Astrocyte (in vitro differentiated cells and primary cell): ENCODE results near the gene SCLT1. TPM values are rescaled to one million over a fixed set of nuclear protein-coding genes. Genes with fewer than 3 reads are reported as not detected.

Experiments used
- DNase-seq: peaks from one replicate; pipeline ENCODE4 v3.0.0-alpha.2; 2010; ENCODE audit warnings: low read depth
- FAIRE-seq: peaks from 2 replicates; lab custom pipeline; 2011; peaks lifted over from hg19 to GRCh38; lab: Jason Lieb, UNC
- H2AFZ ChIP-seq: 2 replicates; pipeline ENCODE4 v1.6.0; 2012; ENCODE audit warnings: low read depth, low read length, inconsistent platforms
- H3K27ac ChIP-seq: 2 replicates; pipeline ENCODE4 v1.5.1; 2011; ENCODE audit warnings: low read depth, low read length, inconsistent platforms
- H3K27me3 ChIP-seq: 2 replicates; pipeline ENCODE4 v1.6.0; 2011; ENCODE audit warnings: low read length, inconsistent platforms; ENCODE audit not compliant: insufficient read depth
- H3K36me3 ChIP-seq: 2 replicates; pipeline ENCODE4 v1.5.1; 2011; ENCODE audit warnings: low read length, inconsistent platforms; ENCODE audit not compliant: insufficient read depth
- H3K4me1 ChIP-seq: 2 replicates; pipeline ENCODE4 v1.5.1; 2011; ENCODE audit warnings: low read length, inconsistent platforms; ENCODE audit not compliant: insufficient read depth
- H3K4me2 ChIP-seq: 2 replicates; pipeline ENCODE4 v1.6.0; 2012; ENCODE audit warnings: low read length, inconsistent platforms
- H3K4me3 ChIP-seq: 2 replicates; pipeline ENCODE4 v1.5.1; 2011; ENCODE audit warnings: low read depth, mild to moderate bottlenecking, low read length, inconsistent platforms; ENCODE audit not compliant: insufficient read depth
- H3K79me2 ChIP-seq: 2 replicates; pipeline ENCODE4 v1.6.0; 2012; ENCODE audit warnings: mild to moderate bottlenecking, low read length, inconsistent platforms; ENCODE audit not compliant: insufficient read depth
- H3K9ac ChIP-seq: 2 replicates; pipeline ENCODE4 v1.6.0; 2012; ENCODE audit warnings: mild to moderate bottlenecking, low read length, inconsistent platforms
- H3K9me3 ChIP-seq: 2 replicates; pipeline ENCODE4 v1.5.1; 2012; ENCODE audit warnings: low read depth, mild to moderate bottlenecking, low read length, inconsistent platforms; ENCODE audit not compliant: insufficient read depth
- H4K20me1 ChIP-seq: 2 replicates; pipeline ENCODE4 v1.6.0; 2012; ENCODE audit warnings: low read length, inconsistent platforms; ENCODE audit not compliant: insufficient read depth
- H3K27ac Mint-ChIP-seq: one replicate; pipeline ENCODE4 v1.8.0; 2021; ENCODE audit warnings: mild to moderate bottlenecking, mixed read lengths; ENCODE audit not compliant: unreplicated experiment
- H3K27me3 Mint-ChIP-seq: one replicate; pipeline ENCODE4 v1.8.0; 2021; ENCODE audit warnings: low read depth, mixed read lengths; ENCODE audit not compliant: unreplicated experiment
- H3K36me3 Mint-ChIP-seq: one replicate; pipeline ENCODE4 v1.8.0; 2021; ENCODE audit warnings: low read depth, mixed read lengths; ENCODE audit not compliant: unreplicated experiment
- H3K4me1 Mint-ChIP-seq: one replicate; pipeline ENCODE4 v1.8.0; 2021; ENCODE audit warnings: low read depth, mixed read lengths; ENCODE audit not compliant: unreplicated experiment
- H3K4me3 Mint-ChIP-seq: one replicate; pipeline ENCODE4 v1.8.0; 2021; ENCODE audit warnings: mild to moderate bottlenecking, moderate library complexity, mixed read lengths; ENCODE audit not compliant: unreplicated experiment
- H3K9me3 Mint-ChIP-seq: one replicate; pipeline ENCODE4 v1.8.0; 2021; ENCODE audit warnings: mild to moderate bottlenecking, mixed read lengths; ENCODE audit not compliant: unreplicated experiment
- EZH2 ChIP-seq: IDR thresholded peaks from 2 replicates; pipeline ENCODE4 v1.6.1; 2012; ENCODE audit warnings: mild to moderate bottlenecking, low read length, inconsistent platforms; ENCODE audit not compliant: insufficient read depth
- total RNA-seq: library from RNA; stranded (reverse); gene quantifications from 2 replicates; pipeline ENCODE4 v1.2.1, GENCODE V29; 2021
- TF ChIP-seq, protein P1 (sequence below): IDR thresholded peaks from 2 replicates; pipeline ENCODE4 v1.5.1; 2011; ENCODE audit warnings: low read depth, mild to moderate bottlenecking, inconsistent platforms, low read length, moderate library complexity; ENCODE audit not compliant: insufficient read depth

Gene SCLT1
- total RNA-seq, 1 donor from 2014 or later = 11.3 TPM

DNA sequence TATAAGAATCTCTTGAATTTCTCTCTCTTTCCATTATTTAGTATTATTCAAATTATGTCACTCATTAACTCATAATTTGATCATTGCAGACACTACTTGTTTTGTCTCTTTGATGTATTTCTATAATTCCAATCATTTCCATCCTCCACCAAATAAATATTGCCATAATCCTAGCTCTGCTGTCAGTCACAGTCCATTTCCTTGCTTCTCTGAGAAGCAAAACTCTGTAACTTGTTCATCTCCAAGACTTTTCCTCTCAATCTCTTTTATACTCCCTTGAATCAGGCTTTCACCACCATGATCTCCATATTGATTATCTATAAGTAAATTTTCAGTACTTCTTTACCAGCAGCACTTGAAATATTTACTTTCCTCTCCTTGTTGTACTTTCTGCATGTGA lies 135.9 kb downstream of the SCLT1 start:
- H3K4me1 ChIP-seq = no peaks in the 10 kb centered on the region
- no peaks in the 10 kb centered on the region for H3K4me1 Mint-ChIP-seq
- H2AFZ ChIP-seq = no peak overlapping the region
- no peaks in the 10 kb centered on the region for H3K27me3 Mint-ChIP-seq
- DNase-seq = no peak
- no peaks in the 10 kb centered on the region for H4K20me1 ChIP-seq
- H3K79me2 ChIP-seq = no peaks in the 10 kb centered on the region
- H3K36me3 ChIP-seq = peaks cover 5% of the 10 kb centered on the region
- FAIRE-seq = no peak
- H3K9me3 Mint-ChIP-seq = no peaks in the 10 kb centered on the region
- TF ChIP-seq, protein P1, sequence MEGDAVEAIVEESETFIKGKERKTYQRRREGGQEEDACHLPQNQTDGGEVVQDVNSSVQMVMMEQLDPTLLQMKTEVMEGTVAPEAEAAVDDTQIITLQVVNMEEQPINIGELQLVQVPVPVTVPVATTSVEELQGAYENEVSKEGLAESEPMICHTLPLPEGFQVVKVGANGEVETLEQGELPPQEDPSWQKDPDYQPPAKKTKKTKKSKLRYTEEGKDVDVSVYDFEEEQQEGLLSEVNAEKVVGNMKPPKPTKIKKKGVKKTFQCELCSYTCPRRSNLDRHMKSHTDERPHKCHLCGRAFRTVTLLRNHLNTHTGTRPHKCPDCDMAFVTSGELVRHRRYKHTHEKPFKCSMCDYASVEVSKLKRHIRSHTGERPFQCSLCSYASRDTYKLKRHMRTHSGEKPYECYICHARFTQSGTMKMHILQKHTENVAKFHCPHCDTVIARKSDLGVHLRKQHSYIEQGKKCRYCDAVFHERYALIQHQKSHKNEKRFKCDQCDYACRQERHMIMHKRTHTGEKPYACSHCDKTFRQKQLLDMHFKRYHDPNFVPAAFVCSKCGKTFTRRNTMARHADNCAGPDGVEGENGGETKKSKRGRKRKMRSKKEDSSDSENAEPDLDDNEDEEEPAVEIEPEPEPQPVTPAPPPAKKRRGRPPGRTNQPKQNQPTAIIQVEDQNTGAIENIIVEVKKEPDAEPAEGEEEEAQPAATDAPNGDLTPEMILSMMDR = no peak
- no peak for TF ChIP-seq EZH2
- no peak overlapping the region for H3K4me2 ChIP-seq
- H3K36me3 Mint-ChIP-seq = no peaks in the 10 kb centered on the region
- H3K9me3 ChIP-seq = no peaks in the 10 kb centered on the region
- no peak overlapping the region for H3K4me3 ChIP-seq
- no peak overlapping the region for H3K9ac ChIP-seq
- H3K4me3 Mint-ChIP-seq = no peak overlapping the region
- H3K27ac Mint-ChIP-seq = no peak overlapping the region
- H3K27ac ChIP-seq = no peak overlapping the region
- H3K27me3 ChIP-seq = no peaks in the 10 kb centered on the region

GRCh38 chr4:128955751-128956150 lies 137.6 kb downstream of the SCLT1 start:
- Histone ChIP-seq H4K20me1 (no peaks in the 10 kb centered on the region), H3K9me3 (no peaks in the 10 kb centered on the region), H3K27ac (no peak overlapping the region), H2AFZ (no peak overlapping the region), H3K79me2 (no peaks in the 10 kb centered on the region), H3K36me3 (peaks cover 5% of the 10 kb centered on the region), H3K27me3 (no peaks in the 10 kb centered on the region), H3K4me2 (no peak overlapping the region), H3K9ac (no peak overlapping the region), H3K4me1 (no peaks in the 10 kb centered on the region), H3K4me3 (no peak overlapping the region)
- H3K27ac Mint-ChIP-seq = no peak overlapping the region
- FAIRE-seq (no peak), DNase-seq (no peak)
- no peak overlapping the region for H3K4me3 Mint-ChIP-seq
- H3K9me3 Mint-ChIP-seq = peaks cover 2% of the 10 kb centered on the region
- H3K27me3 Mint-ChIP-seq = no peaks in the 10 kb centered on the region
- TF ChIP-seq, protein P1 = no peak
- no peak for TF ChIP-seq EZH2
- H3K4me1 Mint-ChIP-seq = no peaks in the 10 kb centered on the region
- peaks cover 3% of the 10 kb centered on the region for H3K36me3 Mint-ChIP-seq

DNA sequence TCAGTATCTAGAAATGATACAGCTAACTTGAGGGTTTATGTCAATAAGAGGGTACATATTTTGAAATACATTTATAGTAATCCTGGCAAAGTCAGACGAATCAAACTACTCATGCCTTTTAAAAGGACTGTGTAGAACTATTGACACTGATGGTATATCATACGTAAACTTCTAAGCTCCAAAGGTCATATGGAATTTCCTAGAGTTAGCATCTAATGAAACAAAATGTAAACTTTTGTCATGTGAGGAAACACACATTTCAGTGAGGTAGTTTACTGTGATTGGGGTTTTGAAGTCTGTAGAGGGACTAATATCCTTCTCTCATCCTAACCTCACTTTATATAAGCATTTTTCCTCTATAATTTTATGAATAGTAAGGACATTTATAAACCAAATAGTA lies 138.4 kb downstream of the SCLT1 start:
- no peak overlapping the region for H3K4me3 Mint-ChIP-seq
- no peak overlapping the region for H3K4me3 ChIP-seq

More for the DNA sequence above, 138.4 kb downstream of the SCLT1 start:
- no peaks in the 10 kb centered on the region for H3K27me3 Mint-ChIP-seq
- H2AFZ ChIP-seq = no peak overlapping the region
- TF ChIP-seq, protein P1 = no peak
- no peak for TF ChIP-seq EZH2
- H3K4me1 ChIP-seq = no peaks in the 10 kb centered on the region
- H3K4me2 ChIP-seq = no peak overlapping the region
- no peaks in the 10 kb centered on the region for H3K4me1 Mint-ChIP-seq
- FAIRE-seq (no peak), DNase-seq (no peak)
- no peak overlapping the region for H3K27ac ChIP-seq
- peaks cover 2% of the 10 kb centered on the region for H3K9me3 Mint-ChIP-seq
- no peak overlapping the region for H3K9ac ChIP-seq
- H3K27me3 ChIP-seq = no peaks in the 10 kb centered on the region
- H3K36me3 ChIP-seq = peaks cover 5% of the 10 kb centered on the region
- H3K79me2 ChIP-seq = no peaks in the 10 kb centered on the region
- H3K36me3 Mint-ChIP-seq = peaks cover 3% of the 10 kb centered on the region
- no peaks in the 10 kb centered on the region for H4K20me1 ChIP-seq
- no peaks in the 10 kb centered on the region for H3K9me3 ChIP-seq
- H3K27ac Mint-ChIP-seq = no peak overlapping the region
